GM18520 (cell line): ENCODE data around the gene TBATA.

Experiments used
- ATAC-seq: cut with Tn5 transposase; IDR thresholded peaks from one replicate; pipeline ENCODE4 v1.9.1; 2021; ENCODE audit not compliant: unreplicated experiment

TBATA gene

GRCh38 chr10:70745555-70745954 lies 39.6 kb downstream of the TBATA start:
- no peak for ATAC-seq

DNA sequence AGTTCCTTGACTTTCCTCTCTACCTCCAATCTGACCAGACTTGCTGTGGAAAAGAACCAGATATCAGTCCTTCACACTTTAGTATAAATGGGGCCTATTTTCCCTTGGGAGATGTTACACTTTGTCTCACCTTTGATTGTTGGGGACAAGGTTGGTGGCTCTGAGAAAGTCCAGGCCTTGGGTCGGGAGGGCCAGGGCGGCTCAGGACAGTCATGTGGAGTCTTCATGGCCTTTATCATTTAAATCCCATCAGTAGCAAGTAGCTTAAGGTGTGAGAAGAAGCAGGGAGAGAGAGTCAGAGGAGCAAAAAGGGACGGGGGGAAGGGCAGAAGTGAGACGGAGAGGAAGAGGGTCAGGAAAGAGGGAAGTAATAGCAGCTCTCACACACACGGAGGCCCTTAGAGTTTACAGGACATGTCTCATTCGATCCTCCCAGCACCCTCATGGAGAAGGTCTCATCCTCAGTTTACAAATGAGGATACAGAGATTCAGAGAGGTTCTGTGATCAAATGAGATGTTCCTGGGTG lies 40.5 kb downstream of the TBATA start:
- no peak for ATAC-seq

- ATAC-seq = no peak
These were observed 41.3 kb downstream of the TBATA start for GRCh38 chr10:70743879-70744278.

DNA sequence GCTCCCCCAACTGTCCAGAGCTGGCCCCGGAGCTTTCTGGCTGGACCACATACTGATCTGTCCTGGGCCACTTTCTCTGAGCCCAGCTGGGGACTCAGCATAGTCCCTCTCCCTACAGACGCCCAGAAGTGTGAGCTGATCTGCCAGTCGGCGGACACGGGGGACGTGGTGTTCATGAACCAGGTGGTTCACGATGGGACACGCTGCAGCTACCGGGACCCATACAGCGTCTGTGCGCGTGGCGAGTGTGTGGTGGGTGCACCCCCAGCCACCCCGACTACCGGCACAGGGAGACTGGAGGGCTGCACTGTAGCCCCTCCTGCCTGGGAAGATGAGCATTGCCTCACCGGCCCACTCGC lies 41.8 kb downstream of the TBATA start:
- no peak for ATAC-seq

GRCh38 chr10:70742537-70743429 lies 42.4 kb downstream of the TBATA start:
- ATAC-seq = no peak

DNA sequence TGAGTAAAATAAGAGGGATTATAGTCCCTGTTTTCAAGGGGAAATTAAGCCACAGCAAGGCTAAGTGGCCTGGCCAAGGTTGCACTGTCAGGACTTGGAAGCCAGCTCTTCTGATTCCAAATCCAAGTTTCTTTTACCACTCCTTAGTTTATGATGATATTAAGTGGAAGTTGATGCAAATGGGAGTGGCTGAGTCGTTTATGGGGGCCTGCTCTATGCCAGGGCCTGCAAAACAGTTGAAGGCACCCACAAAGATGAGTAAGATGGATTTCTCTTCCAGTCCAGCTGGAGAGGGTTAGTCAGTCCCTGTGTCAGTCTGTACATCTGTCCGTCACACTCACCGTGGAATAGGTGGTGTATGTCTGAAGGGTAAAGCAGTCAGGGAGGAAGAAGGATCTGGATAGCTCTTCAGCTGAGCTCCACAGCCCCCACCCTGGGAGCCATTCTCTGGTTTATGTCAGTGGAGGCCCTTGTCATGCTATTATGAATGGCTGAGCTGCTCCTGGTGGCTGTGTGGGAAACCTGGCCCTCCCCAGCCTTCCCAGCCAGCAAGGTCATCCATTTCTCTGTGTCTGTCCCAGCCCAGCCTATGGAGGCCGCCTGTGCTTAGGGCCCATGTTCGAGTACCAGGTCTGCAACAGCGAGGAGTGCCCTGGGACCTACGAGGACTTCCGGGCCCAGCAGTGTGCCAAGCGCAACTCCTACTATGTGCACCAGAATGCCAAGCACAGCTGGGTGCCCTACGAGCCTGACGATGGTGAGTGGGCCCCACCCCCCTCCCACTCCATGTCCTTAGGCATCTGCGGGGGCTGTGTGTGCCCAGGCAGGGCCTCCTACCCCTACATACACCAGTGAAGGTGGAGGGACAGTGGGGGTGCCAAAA lies 44.5 kb downstream of the TBATA start:
- no peak for ATAC-seq

GRCh38 chr10:70738761-70739121 lies 46.4 kb downstream of the TBATA start:
- ATAC-seq = no peak

- ATAC-seq = no peak
These were observed 47.0 kb downstream of the TBATA start for GRCh38 chr10:70738006-70738760.

DNA sequence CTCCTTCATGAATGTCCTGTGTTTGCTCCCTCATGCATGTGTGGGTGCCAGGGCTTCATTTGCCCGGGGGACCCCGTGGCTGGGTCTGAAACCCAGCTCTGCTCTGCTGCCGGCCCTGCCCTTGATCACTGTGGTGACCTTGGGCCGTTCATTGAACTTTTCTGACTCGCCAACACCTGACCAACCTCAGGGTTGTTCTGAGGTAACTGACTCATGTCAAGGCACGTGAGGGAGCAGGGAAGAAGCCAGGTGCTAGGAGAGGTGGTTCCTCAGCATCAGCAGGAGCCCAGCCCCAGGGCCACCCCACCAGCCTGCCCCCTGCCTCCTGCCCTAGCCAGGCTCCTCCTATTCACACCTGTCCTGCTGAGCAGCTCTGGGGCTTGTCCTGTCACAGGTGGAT lies 47.9 kb downstream of the TBATA start:
- ATAC-seq = no peak

DNA sequence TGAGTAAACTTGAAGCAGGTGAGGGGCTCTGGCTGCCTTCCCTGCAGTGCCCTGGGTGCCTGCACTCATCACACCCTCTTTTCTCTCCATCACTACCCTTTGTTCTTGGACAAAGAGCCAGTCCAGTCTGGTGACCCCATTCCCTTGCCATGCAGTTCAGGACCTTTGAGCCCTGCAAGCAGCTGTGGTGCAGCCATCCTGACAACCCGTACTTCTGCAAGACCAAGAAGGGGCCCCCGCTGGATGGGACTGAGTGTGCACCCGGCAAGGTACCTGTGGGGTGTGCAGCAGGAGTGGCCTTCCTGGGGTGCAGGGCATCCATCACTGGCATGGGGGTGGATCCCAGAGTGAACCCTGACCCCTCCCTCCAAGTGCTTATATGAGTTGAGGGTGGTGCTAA lies 48.7 kb downstream of the TBATA start:
- no peak for ATAC-seq

- no peak for ATAC-seq
These were observed 50.0 kb downstream of the TBATA start for GRCh38 chr10:70735161-70735560.

- no peak for ATAC-seq
These were observed 52.1 kb downstream of the TBATA start for GRCh38 chr10:70733051-70733450.

- no peak for ATAC-seq
These were observed 52.6 kb downstream of the TBATA start for GRCh38 chr10:70732569-70732968.

DNA sequence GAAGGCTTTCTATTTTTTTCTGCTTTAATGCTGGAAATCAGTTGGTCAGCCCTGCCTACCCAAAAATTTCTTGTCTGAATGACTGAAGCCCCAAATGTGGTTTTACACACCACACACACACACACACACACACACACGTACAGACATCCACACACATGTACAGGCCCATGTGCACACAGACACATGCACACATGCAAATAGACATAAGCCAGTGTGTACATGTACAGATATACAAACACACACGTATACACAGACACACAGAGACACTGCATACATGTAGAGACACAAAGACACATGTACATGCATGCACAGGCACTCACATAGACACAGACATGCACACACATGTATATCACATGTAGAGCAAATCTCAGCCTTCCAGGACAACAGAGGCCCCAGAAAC lies 54.2 kb downstream of the TBATA start:
- ATAC-seq = no peak

DNA sequence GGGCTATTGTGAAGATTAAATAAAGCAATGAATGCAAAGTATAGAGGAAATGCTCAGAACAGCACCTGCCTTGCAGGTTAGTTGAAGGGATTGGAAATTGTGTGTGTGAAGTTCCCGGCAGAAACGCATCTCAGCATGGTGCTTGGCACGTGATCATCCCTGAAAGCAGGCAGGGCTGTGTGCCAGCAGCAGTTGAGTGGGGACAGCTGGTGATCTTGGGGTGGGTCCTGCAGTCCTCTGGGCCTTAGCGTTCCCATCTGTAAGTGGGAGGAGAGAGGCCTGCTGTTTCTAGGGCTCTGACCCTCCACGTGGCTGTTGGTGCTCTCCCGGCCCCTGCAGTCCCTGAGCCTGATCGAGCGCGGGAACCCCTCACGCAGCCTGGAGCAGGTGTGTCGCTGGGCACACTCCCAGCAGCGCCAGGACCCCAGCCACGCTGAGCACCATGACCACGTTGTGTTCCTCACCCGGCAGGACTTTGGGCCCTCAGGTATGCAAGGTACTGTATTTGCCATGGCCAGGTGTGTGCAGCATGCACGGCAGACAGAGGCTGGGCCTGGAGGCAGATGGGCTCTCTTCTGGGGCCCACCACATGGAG lies 55.3 kb downstream of the TBATA start:
- no peak for ATAC-seq

- ATAC-seq = no peak
These were observed 56.8 kb downstream of the TBATA start for GRCh38 chr10:70728328-70728727.

DNA sequence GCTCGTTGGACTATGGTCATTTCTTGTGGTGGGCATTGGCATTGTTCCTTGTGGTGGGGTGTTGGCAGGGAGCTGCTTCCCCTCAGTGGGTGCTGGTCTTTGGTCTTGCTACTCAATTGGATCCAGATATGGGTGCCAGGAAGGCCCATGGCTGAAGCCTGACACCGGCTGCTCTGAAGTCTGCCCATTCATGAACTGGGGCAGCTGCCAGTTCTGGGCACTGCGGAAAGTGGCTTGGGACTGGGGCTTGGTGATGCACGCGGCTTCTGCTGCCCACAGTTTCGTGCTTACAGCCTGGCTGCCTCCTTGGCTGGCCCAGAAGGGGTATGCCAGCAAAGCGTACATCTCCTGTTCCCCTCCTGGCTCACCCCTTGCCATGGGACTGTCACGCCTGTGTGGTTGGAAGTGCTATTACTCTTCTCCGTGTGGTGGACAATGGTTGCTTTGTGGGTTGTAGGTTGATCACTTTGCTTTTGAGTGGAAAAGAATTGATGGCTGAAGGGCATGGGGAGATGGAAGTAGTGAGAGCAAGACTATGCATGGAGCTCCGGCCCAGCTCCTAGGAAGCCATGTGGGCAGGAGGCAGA lies 58.2 kb downstream of the TBATA start:
- ATAC-seq = no peak

DNA sequence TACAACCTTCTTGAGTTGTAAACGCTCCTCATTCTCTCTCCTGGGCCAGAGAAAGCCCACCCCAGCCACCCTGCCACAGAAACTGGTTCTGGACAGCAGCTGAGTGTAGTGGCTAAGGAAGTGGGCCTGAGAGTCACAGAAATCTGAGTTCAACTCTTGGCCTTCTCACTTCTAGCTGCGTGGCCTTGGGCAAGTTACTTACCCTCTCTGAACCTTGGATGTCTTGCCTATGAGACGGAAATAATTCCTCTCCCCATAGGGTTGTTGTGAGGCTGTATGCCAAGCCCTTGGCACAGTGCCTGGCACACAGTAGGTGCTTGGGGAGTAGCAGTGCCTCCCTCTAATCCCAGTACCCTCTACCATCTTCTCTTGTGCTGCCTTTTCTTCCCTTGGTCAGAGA lies 61.4 kb downstream of the TBATA start:
- ATAC-seq = no peak

DNA sequence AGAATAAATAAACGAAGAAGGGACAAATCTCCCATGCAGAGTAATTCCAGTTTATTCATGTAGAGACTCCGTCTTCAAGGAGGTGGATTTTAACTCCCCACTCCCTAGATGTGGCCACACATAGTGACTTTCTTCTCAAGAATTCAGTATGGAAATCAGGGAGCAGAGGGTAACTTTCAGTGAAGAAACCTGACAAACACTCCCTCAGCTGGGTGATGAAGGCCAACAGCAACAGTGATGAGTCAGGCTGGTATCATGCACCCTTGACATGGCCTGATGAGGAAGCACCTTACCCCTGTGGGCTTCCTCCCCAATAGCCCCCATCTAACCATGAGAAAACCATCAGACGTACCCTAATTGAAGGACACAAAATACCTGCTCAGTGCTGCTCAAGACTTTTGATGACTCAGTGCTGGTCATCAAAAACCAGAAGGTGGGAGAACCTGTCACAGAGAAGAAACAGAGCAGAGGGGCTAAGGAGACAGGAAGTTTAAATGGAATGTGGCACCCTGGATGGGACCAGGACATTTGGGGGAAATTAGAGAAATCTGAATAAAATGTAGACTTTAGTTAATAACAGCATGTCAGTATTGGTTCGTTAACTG lies 62.3 kb downstream of the TBATA start:
- no peak for ATAC-seq
